ENCODE results near the gene CTDNEP1.

DNA sequence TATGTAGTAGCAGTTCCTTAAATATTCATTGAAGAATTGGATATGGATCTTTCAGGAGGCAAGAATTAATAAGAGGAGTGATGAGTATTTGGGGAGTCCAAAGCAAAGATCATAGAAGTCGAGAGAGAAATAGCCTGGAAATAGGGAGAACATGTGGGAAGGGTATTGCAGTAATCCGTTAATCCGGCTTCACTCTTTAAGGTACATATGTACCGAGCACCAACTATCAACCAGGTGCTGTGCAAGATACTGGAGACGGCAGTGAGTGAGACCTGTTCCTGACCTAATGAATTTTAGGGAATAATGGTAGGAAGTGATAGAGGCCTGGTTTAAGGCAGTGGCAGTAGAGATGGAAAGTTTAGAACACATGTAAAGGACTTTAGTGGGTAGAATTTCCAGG lies 1.5 kb upstream of the CTDNEP1 start:
- no peak for TF ChIP-seq POLR2A (IDR thresholded peaks at IDR 0.05)
- TF ChIP-seq, protein P1, sequence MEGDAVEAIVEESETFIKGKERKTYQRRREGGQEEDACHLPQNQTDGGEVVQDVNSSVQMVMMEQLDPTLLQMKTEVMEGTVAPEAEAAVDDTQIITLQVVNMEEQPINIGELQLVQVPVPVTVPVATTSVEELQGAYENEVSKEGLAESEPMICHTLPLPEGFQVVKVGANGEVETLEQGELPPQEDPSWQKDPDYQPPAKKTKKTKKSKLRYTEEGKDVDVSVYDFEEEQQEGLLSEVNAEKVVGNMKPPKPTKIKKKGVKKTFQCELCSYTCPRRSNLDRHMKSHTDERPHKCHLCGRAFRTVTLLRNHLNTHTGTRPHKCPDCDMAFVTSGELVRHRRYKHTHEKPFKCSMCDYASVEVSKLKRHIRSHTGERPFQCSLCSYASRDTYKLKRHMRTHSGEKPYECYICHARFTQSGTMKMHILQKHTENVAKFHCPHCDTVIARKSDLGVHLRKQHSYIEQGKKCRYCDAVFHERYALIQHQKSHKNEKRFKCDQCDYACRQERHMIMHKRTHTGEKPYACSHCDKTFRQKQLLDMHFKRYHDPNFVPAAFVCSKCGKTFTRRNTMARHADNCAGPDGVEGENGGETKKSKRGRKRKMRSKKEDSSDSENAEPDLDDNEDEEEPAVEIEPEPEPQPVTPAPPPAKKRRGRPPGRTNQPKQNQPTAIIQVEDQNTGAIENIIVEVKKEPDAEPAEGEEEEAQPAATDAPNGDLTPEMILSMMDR (IDR thresholded peaks at IDR 0.05) = no peak

Data from right lobe of liver (tissue), 4 donors.